ENCODE data around the gene IPO7. TPM values are rescaled to one million over a fixed set of nuclear protein-coding genes. Genes with fewer than 3 reads are reported as not detected.
A peak's percentile ranks its signal among the peaks of the same experiment; 100 is the strongest.

The IPO7 gene
- total RNA-seq (2021; ENCODE audit: unreplicated experiment) (273 TPM), Bru-seq, nascent RNA (percentile 97 among the genes with signal in this experiment), BruChase-seq, experiment 1, labeled RNA remaining after a 2-hour chase (percentile 98 among the genes with signal in this experiment), BruChase-seq, experiment 2, labeled RNA remaining after a 6-hour chase (percentile 99 among the genes with signal in this experiment)
- polyA plus RNA-seq (2012; ENCODE audit: insufficient read length), result 123 TPM
- long read RNA-seq, full-length matches to known transcripts, result 2 of 171 reads
- long read RNA-seq, partial matches to known transcripts, result 15 of 171 reads
- long read RNA-seq, other reads (novel, unspliced or antisense), result 154 of 171 reads

- in situ Hi-C loops (cut with HindIII; ENCODE audit: low pct_unique_long_range_greater_than_20kb, low sequenced_read_pairs), result no loop called here
- peak within 1 kb of the TSS; percentile 77 to 88 for H3K4me3 ChIP-seq (ENCODE audit: low read depth in 2 of 2, low read length in 2 of 2)
- BruUV-seq (replicated peaks), result no TSS peak
Measured at GRCh38 chr11:9384535-9385326, at the start of gene IPO7. IPO7 (plus strand) TSS chr11:9384652; CDS start chr11:9384764, 112 bp downstream.

More at GRCh38 chr11:9384535-9385326, at the start of gene IPO7:
- no peaks in the 10 kb centered on the region for H3K27me3 ChIP-seq (ENCODE audit: control insufficient read depth, insufficient read depth, low read length)
- ATAC-seq, result peak; percentile 97
- peak within 1 kb of the TSS; percentile 87 for H3K27ac ChIP-seq (ENCODE audit: low read length)
- POLR2A ChIA-PET, result interaction anchor here (0.5 to 1.8 kb wide), 2 partner anchors 21 to 340 kb away, joined by 3 to 10 read pairs; no protein-coding TSS in a partner anchor
- no peaks in the 10 kb centered on the region for H3K9me3 ChIP-seq (ENCODE audit: control insufficient read depth, insufficient read depth, low read depth, low read length)
- peak; percentile 38 for DNase-seq (ENCODE audit: low read depth, low spot score)
- peak; percentile 98 for TF ChIP-seq POLR2AphosphoS5 (IDR thresholded peaks at IDR 0.05; ENCODE audit: low read depth, low read length)
- peak; percentile 73 for TF ChIP-seq SIN3A (IDR thresholded peaks at IDR 0.05; ENCODE audit: borderline replicate concordance, insufficient read depth, low read depth, low read length)
- no peak for TF ChIP-seq CTCF (IDR thresholded peaks at IDR 0.05)
- TF ChIP-seq REST (IDR thresholded peaks at IDR 0.05; ENCODE audit: insufficient read depth in 1 of 2, low read depth in 2 of 2, low read length in 1 of 2), result 0 out of 4 replicates have a peak, but pooled peaks of 1 of the 2 experiments have one; percentile 65
- TF ChIP-seq TCF7L2 (IDR thresholded peaks at IDR 0.05; ENCODE audit: low read depth, low read length), result peak; percentile 44; the same call in 1 of the 2 replicates
- H3K36me3 ChIP-seq (ENCODE audit: control insufficient read depth, insufficient read depth, low read length), result peaks cover 15% of the 10 kb centered on the region
- CTCF ChIA-PET, result interaction anchor here (0.5 to 1.3 kb wide), 5 partner anchors 22 to 120 kb away, joined by 3 to 5 read pairs (median 3); partner anchors contain the start of gene DENND5A
- intact Hi-C loops (cut with micrococcal nuclease; ENCODE audit: unreplicated experiment), result loop anchor here (10.0 kb wide), 1 partner anchor 210 kb away; no protein-coding TSS in a partner anchor
- peaks cover 26% of the 10 kb centered on the region for H3K4me1 ChIP-seq (ENCODE audit: control insufficient read depth, insufficient read depth, low read length)
